HL-60 (cell line): ENCODE data around the gene VSNL1.

Source experiments
- CTCF ChIP-seq: IDR thresholded peaks from one replicate; pipeline ENCODE4 v1.5.1; 2011; ENCODE audit warnings: low read length, control low read depth, inconsistent platforms; ENCODE audit not compliant: insufficient read depth
- GABPA ChIP-seq: IDR thresholded peaks from 2 replicates; pipeline ENCODE4 v1.6.1; 2012; ENCODE audit warnings: low read depth
- POLR2AphosphoS5 ChIP-seq: IDR thresholded peaks from 2 replicates; pipeline ENCODE4 v1.6.1; 2012; ENCODE audit warnings: low read depth
- REST ChIP-seq: IDR thresholded peaks from 2 replicates; pipeline ENCODE4 v1.6.1; 2012; ENCODE audit warnings: low read depth; ENCODE audit not compliant: insufficient replicate concordance
- SPI1 ChIP-seq: IDR thresholded peaks from 2 replicates; pipeline ENCODE4 v1.6.1; 2012; ENCODE audit warnings: low read depth, mild to moderate bottlenecking, borderline replicate concordance

- TF ChIP-seq REST = no peak
- no peak for TF ChIP-seq CTCF
- no peak for TF ChIP-seq POLR2AphosphoS5
- TF ChIP-seq GABPA = no peak
- TF ChIP-seq SPI1 = no peak
Measured at GRCh38 chr2:17630089-17630488, 89.6 kb downstream of the VSNL1 start.
